IPS DF 19.7 (cell line): ENCODE measurements around the gene NR6A1.

Experiments used
- DNase-seq: peaks from one replicate; pipeline ENCODE4 v3.0.0-alpha.2; 2013; ENCODE audit warnings: low read depth, low spot score

Gene NR6A1

GRCh38 chr9:124724415-124725067, 46.6 kb downstream of the NR6A1 start:
- no peak for DNase-seq

- DNase-seq, result no peak
Measured at GRCh38 chr9:124723352-124723751, 47.8 kb downstream of the NR6A1 start.

GRCh38 chr9:124721109-124721906, 49.8 kb downstream of the NR6A1 start:
- DNase-seq, result no peak

GRCh38 chr9:124720429-124721108, 50.5 kb downstream of the NR6A1 start:
- no peak for DNase-seq

GRCh38 chr9:124718928-124719327, 52.2 kb downstream of the NR6A1 start:
- DNase-seq, result no peak

- no peak for DNase-seq
Measured at GRCh38 chr9:124717597-124717996, 53.5 kb downstream of the NR6A1 start.

GRCh38 chr9:124716808-124717207, 54.3 kb downstream of the NR6A1 start:
- DNase-seq, result no peak

GRCh38 chr9:124710766-124711165, 60.3 kb downstream of the NR6A1 start:
- DNase-seq, result no peak

GRCh38 chr9:124709292-124709690, 61.8 kb downstream of the NR6A1 start:
- no peak for DNase-seq

GRCh38 chr9:124708633-124709291, 62.3 kb downstream of the NR6A1 start:
- no peak for DNase-seq

- no peak for DNase-seq
Measured at GRCh38 chr9:124708074-124708473, 63.0 kb downstream of the NR6A1 start.

GRCh38 chr9:124707666-124708065, 63.4 kb downstream of the NR6A1 start:
- DNase-seq, result no peak

GRCh38 chr9:124706685-124707084, 64.4 kb downstream of the NR6A1 start:
- DNase-seq, result no peak

- DNase-seq, result no peak
Measured at GRCh38 chr9:124699575-124699974, 71.5 kb downstream of the NR6A1 start.

- DNase-seq, result no peak
Measured at GRCh38 chr9:124698265-124698664, 72.8 kb downstream of the NR6A1 start.

GRCh38 chr9:124697326-124698200, 73.5 kb downstream of the NR6A1 start:
- DNase-seq, result no peak

GRCh38 chr9:124696101-124696500, 75.0 kb downstream of the NR6A1 start:
- no peak for DNase-seq

- no peak for DNase-seq
Measured at GRCh38 chr9:124695280-124695890, 75.7 kb downstream of the NR6A1 start.

GRCh38 chr9:124694414-124695279, 76.5 kb downstream of the NR6A1 start:
- no peak for DNase-seq

- DNase-seq, result no peak
Measured at GRCh38 chr9:124693403-124693802, 77.7 kb downstream of the NR6A1 start.
